GM19397 (cell line): ENCODE data around the gene RAB7A.

Experiments
- ATAC-seq: cut with Tn5 transposase; IDR thresholded peaks from one replicate; pipeline ENCODE4 v1.9.1; 2021; ENCODE audit warnings: mild to moderate bottlenecking, moderate library complexity; ENCODE audit not compliant: unreplicated experiment

The RAB7A gene

DNA sequence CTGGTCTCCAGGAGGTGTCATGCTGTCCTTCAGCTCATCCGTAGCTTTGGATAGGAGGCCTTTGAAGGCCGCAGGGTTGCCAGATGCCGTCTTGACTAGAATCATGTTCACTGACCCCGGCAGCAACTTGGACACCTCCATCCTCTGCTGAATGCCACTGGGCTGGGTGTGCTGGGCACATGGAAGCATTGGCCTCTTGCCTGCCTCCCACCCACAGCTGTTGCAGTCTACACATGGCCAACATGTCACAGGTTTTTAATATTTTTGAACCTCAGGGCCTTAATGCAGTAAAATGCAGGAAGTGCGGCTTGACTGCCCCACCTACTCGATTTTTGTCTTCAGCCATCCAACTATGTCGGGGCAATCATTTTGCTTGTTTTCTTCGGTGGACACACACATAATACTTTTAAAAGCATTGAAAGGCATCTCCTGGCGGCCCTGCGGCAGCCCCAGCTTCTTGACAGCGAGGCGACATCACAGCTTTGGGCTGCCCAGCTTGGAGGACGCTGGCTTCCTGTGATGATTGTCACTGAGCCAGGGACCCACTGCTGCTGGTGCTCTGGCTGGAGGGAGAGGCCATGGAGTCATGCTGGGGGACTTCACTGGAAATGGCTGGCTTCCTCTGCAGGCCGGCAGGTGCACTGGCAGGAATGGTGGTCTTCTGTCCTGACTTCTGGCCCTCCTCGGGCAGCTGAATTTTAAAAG lies 121.8 kb downstream of the RAB7A start:
- ATAC-seq = no peak

DNA sequence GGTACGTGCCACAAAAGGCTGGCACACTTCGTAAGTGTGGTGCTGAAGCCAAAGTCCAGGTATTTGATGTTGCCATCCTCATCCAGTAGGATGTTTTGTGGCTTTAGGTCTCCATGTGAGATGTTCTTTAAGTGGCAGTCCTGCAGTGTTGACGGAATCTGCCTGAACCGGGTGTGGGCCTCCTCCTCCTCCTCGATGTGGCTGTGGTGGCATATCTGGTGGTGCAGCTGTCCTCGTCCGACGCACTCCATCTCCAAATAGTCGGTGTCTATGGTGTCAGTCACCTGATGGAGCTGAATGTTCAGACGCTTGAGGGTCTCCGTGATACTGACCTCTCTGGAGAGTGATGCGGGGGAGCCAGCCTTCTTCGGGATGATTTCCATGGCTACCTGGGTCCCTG lies 123.0 kb downstream of the RAB7A start:
- no peak for ATAC-seq

DNA sequence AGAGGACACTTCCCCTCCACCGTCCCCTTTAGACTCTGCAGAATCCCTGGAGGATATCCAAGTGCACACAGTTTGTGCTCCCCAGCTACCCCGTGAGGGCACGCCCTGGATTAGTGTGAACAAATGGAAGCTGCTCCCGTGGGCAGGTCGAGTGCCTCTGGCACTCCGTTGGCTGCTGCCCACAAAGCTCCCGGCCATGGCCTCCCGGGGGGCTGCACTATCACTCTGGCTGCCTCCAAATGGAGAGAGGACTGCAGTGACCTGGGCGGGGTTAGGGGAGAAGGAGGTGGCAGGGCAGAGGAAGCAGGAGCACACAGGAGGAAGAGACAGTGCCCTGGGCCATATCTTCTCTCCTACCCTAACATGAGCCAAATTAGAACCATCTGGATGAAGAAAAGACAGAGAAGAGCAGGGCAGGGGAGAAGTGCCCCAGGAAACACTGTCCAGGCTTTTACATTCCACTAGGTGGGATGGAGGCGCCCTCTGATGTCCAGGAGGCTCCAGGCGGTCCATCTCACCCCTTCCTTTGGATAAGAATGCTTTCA lies 124.0 kb downstream of the RAB7A start:
- no peak for ATAC-seq

- no peak for ATAC-seq
These were observed 124.6 kb downstream of the RAB7A start for GRCh38 chr3:128850544-128850943.

DNA sequence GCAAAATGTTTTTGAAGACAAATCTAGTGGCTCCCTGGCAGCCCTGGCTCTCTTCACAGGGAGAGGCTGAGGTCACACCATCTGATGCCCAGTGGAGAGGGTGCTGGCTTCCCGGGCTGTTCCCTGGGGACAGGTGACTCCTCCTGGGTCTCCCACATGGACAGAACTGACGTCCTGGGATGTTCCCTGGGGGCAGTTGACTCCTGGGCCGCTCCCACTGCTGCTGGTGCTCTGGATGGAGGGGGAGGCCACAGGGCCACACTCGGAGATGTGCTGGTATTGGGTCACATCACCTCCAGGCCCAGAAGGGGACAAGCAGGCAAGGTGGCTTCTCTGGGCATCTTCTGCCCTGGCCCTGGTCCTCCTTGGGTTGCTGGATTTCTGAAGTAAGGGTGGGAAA lies 125.6 kb downstream of the RAB7A start:
- ATAC-seq = no peak

GRCh38 chr3:128853826-128854225 lies 127.8 kb downstream of the RAB7A start:
- no peak for ATAC-seq

DNA sequence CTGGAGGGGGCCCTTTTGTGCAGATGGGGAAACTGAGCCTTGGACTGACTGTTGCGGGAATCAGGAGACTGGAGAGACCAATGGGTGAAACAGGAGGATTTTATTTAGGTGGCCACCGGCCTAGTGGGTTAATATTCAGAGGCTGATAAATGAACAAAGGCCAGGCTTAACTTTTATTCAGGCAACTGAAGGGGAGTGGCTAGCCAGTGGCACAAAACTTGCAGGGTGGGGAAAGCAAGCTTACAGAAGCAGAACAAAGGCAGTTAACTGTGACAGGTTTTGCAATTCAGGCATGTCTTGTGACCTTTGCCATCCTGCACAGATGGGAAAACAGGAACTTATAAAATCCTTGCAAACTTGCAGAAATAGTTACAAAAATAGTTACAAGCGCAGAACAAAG lies 128.5 kb downstream of the RAB7A start:
- no peak for ATAC-seq

DNA sequence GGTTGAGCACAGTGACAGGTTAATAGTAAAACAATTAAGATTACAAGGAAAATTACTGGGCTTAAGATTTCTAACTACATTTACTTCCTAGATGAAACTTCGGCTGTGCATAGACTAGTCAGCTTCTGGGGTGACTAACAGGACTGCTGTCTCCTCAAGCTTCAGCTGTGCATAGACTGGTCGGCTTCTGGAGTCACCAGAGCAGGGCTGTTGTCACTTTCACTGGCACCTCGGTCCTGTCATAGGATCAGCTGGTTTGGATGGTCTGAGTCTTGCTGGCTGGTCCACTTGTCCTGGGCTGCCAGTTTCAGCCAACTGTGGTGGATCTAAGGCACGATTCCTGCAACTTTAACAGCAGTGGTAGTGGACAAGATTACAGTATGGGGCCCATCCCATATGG lies 129.6 kb downstream of the RAB7A start:
- no peak for ATAC-seq

- ATAC-seq = no peak
These were observed 132.2 kb downstream of the RAB7A start for GRCh38 chr3:128858167-128858566.

DNA sequence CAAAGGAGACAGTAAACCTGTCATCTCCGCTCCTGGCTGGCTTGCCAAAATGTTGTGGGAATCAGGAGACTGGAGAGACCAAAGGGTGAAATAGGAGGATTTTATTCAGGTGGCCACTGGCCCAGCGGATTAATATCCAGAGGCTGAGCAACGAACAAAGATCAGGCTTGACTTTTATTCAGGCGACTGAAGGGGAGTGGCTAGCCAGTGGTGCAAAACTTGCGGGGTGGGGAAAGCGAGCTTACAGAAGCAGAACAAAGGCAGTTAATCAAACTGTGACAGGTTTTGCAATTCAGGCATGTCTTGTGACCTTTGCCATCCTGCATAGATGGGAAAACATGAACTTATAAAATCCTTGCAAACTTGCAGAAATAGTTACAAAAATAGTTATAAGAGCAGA lies 133.6 kb downstream of the RAB7A start:
- ATAC-seq = no peak

GRCh38 chr3:128861491-128861890 lies 135.5 kb downstream of the RAB7A start:
- ATAC-seq = no peak

GRCh38 chr3:128863560-128863959 lies 137.6 kb downstream of the RAB7A start:
- no peak for ATAC-seq
